PC-3 (cell line): Measurements from ENCODE around the gene DNAH7.

Source experiments
- CTCF ChIP-seq: fragments of 300-600 bp; sonication (generic); conservative IDR thresholded peaks from 2 replicates; pipeline ENCODE4 v1.5.1; 2017; ENCODE audit warnings: antibody characterized with exemption, low read depth, mild to moderate bottlenecking, low read length
- EZH2 ChIP-seq: fragments of 300-600 bp; sonication (generic); IDR thresholded peaks from one replicate; pipeline ENCODE4 v1.6.1; 2017; ENCODE audit warnings: antibody characterized with exemption, mild to moderate bottlenecking, low read length; ENCODE audit not compliant: unreplicated experiment

- TF ChIP-seq CTCF (no peak), EZH2 (no peak)
Measured at GRCh38 chr2:195711478-195711877, 357.2 kb downstream of the DNAH7 start.
